Activated T-helper 9 cell treated with anti-CD3 and anti-CD28 coated beads, Interleukin-2, amount 50 U/mL, for 16 hours (primary cell): ENCODE data around the gene EDAR.

ENCODE experiments used
- DNase-seq: peaks from one replicate; pipeline ENCODE4 v3.0.0-alpha.2; 2020; ENCODE audit warnings: low read depth

EDAR gene

GRCh38 chr2:108988796-108989713, at the start of gene EDAR:
Gene EDAR (minus strand): TSS chr2:108989220. CDS start chr2:108931014, 58,206 bp downstream.
- peak; percentile 5 for DNase-seq

DNA sequence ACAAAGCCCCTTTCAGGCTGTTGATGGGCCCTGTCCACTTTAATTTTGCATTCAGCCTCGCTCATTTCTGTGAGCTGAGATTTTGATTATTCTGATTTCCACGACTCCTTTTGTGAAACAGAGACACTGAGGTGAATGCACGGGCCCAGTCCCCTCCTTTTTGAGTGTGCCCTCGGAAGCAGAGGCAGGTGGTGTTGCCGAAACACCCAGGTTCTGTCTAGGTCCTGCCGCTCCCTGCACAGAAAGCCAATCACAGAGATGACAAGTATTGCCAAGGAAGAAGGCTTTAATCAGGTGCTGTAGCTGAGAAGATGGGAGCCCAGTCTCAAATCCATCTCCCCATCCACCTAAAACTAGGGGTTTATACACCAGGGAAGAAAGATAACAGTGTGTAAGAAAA, 44.2 kb upstream of the EDAR start:
- no peak for DNase-seq

DNA sequence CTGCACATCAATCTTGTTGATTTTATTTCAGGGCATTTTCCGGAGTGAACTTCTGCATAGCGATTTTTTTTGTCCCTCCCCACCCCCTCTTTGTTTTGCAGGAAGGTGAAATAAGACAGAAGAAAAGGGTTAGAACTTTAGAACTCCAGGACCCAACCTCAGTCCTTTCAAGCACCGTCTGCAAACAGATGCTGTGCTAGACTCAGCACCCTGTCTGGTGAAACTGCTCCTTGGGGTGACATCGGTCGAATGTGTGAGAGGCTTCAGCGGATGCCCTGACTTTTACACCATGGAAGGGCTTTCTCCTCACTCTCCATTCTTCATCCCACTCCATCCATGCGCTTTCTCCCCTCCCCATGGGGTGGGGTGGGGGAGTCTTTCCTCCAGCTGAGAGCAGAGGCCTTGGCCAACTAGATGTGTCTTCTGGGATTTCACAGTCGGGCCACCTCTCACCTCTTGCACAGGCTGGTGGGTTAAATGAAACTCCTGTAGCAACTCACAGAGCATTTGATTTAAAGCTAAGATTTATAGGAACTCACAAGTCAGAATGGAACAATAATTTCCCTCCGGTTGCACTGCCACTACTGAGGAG, 43.3 kb upstream of the EDAR start:
- DNase-seq = no peak

DNA sequence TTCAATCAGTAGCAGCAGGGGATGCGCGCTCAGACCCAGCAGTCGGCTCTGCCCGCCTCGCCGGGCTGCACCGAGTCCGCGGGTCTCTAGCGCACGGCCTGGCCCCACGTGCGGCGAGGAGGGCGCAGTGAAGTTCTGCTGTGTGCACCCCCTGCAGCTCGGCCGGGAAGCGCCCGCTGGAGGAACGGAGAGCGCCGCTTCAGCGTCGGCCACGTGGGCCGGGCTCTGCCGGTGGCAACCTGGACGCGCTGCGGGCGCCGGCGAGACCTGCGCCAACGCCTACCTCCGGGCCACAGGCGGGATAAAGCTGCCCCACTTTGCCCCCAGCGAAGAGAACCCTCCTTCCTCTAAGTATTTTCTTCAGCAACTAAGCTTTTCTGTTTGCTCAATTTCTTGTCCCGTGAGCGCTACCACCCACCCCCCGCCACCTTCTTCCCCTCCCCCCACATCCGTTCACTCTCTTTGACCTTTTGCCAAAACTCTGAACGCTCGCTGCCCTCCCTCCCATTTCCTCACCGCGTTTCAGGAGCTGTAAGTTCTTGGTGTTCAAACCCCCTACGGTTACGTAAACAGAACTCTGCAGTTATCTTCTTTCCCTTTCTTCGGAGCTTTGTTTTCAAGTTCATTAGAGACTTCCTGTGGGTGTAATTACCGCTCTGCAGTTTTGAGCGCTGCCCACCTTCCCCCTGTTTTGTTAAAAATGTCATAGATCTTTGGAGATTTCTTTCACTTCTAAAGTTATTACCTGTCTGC, 42.6 kb upstream of the EDAR start:
- peak; percentile 30 for DNase-seq

DNA sequence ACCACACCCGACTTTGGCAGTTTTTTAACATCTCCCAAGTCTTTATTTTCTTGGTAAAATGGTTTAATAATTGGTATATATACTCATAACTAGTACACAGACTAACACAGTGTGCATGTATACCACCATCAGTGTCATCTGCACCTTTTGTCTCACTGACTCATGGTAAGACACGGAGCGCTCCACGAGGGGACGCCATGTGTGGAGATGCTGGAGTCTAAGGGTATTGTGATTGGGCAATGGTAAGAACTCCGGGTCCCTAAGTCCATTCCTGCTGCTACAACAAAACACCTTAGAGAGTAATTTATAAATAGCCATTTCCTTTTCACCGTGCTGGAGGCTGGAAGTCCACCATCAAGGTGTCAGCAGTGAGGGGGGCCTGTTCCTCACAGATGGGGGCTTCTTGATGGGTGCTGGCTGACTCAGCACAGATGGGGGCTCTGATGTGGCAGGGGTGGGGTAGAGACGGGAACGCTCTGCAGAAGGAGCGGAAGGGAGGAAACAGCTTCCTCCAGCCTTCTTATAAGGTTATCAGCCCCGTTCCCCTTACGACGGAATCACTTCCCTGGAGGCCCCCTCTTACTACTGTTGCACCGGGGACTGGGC, 42.0 kb upstream of the EDAR start:
- no peak for DNase-seq

DNA sequence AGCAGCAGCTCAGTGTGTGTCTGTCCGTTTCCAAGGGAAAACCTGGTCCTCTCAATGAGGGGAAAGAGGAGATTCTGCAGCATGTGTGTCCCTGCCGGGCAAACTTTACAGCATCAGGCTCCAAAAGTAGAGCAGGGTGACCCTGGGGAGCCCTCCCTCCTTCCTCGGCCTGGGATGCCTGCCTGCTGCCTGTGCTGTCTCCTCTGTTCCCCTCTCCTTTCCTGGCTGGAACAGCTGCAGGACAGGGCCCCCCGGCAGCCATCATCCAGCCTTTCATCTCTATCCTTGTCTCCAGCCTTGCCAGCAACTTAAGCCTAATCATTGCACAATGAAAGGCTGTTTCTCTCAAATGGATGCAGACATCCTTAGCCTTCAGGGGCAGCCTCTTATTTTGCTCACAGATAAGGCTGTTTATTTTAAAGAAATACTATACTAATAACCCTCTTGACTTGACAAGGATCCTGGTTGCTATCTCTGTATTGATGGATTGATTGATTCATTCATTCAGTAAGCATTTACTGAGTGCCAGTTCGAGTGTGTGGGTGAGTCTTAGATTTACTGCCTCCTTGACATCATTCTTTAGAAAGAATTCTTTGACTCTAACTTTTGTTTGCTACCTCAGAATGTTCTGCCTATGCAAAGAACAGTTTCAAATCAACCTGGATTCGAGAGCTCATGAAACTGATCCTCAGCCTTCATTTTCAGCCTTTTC, 40.6 kb upstream of the EDAR start:
- no peak for DNase-seq

- DNase-seq = no peak
Measured at GRCh38 chr2:109028738-109029489, 39.9 kb upstream of the EDAR start.

DNA sequence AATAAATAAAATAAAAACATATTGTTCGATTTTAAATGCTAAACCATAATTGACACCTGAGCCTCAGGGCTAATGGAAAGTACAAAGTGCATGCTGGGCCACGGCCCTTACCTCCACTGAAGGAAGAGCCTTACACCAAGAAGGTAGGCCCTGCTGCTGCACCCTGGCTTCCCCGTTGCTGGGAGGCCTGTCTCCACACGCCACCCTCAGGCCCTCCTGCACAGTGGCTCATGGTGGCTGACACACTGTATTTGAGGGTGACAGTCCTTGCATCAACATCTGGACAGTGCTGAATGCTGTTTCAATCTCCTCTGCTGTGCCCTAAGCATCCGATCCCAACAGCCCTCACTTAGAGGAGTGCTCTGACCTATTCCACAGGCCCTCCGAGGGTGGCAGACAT, 39.3 kb upstream of the EDAR start:
- no peak for DNase-seq

GRCh38 chr2:109027702-109028101, 38.7 kb upstream of the EDAR start:
- DNase-seq = no peak

DNA sequence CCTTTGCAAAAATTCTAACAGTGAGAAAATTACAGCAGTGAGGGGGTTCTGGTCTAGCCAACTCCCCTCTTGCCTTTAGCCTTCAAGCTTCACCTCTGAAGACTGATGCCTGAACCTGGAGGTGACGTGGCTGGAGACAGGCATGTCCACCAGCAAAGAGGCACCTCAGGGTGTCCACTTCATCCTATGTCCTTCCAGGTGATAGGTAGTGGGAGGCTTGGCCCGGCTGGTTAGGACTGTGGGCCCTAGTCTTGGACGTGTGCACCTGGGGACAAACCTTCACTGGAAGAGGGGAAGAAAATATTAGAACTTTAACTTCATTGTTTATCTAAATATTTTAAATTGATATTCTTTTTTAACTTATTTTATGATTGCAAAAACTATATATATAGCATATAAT, 35.5 kb upstream of the EDAR start:
- DNase-seq = no peak

GRCh38 chr2:109021895-109022300, 32.9 kb upstream of the EDAR start:
- no peak for DNase-seq

DNA sequence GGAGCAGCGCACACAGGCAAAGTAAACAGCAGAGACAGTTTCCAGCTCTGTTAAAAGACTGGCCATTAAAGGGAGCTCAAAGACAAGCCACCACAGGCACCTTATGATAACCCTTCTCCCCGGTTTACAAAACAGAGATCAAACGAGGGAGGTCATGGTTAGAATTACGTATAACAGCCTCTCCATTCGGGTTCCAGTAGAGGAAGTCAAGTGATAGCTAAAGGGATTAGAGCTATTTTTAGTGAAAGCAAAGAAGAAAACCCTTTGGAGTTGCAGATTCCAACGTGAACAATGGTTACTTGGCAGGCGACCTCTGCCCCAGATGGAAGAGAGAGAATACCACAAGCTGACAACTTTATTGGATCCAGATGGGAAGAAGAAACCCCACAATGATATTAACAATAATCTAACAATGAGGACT, 31.2 kb upstream of the EDAR start:
- no peak for DNase-seq

- no peak for DNase-seq
Measured at GRCh38 chr2:109018452-109018851, 29.4 kb upstream of the EDAR start.

- DNase-seq = no peak
Measured at GRCh38 chr2:109017017-109017416, 28.0 kb upstream of the EDAR start.

DNA sequence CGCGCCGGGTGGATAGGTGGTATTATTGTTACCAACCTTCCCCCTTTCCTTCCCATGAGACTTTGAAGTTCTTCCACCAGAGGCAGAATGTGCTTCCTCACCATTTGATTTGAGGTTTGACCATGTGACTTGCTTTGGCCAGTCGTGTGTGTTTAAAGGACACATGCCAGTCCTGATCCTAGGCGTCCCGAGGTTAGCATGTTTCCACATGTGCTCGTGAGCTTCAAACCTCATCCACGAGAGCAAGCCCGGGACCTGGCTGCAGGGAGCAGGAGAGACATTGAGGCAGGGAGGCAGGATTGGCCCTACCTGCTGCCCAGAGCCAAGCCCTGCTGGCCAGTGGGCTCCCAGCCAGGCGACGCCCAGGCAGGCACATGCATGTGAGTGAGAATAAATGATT, 27.4 kb upstream of the EDAR start:
- DNase-seq = no peak

DNA sequence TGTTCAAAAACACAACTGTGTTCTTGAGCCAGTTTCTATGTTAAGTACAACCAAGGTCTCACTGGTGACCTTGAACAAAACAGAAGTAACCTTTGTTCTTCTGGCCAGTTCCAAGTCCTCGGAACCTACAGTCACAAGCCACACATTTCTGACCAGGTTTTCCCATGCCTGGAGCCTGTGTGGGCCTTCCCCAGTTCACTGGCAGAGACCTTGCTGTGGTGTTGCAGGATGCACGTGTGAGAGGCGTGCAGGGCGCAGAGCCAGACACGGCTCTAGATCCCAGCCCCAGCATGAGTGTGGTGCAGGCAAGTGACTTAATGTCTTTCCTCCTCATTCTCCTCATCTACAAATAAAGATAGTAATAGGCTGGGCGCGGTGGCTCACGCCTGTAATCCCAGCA, 25.5 kb upstream of the EDAR start:
- DNase-seq = no peak

GRCh38 chr2:109013051-109013450, 24.0 kb upstream of the EDAR start:
- DNase-seq = no peak

DNA sequence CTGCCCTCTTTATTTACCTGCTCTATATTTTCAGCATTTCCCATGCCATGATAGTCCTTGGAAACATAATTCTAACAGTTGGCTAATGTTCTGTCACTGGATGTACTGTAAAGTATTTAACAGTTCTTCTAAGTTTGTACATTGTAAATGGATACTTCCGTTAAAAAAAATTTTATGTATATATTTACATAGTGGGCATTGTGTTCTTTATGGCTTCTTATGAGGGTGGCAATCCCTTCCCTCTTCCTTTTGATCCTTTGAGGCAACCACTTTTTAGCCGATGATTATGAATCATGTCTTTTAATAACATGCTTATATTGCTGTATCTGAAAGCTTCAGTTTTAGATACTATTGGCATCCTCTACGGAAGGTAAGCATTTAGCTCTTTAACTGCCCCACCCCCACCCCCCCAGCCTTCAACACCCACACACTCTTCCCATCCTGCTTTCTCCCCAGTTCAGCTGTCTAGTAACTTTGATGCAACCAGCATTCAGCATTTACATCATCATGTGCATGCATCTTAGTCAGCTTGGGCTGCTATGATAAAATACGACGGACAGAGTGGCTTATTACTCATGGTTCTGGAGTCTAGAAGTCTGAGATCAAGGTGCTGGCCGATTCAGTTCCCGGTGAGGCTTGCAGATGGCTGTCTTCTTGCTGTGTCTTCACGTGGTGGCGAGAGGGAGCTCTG, 21.0 kb upstream of the EDAR start:
- no peak for DNase-seq

DNA sequence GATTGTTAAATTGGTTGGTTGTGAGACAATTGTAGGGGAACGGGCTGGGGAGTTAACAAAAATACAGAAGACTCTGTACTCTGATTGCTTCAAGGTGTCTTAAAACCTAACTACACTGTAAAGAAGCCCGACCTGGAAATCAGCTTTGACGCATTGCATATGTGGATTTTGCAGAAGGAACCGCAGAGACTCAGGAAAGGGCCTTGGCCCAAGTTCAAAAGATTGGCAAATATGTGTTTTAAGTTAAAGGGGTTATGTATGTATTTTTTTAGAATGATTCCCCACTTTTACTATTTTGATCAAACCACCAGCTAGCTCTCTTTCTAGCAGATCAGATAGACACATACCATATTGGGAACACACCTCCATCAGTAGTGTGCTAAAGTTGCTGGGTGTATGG, 18.0 kb upstream of the EDAR start:
- DNase-seq = no peak

DNA sequence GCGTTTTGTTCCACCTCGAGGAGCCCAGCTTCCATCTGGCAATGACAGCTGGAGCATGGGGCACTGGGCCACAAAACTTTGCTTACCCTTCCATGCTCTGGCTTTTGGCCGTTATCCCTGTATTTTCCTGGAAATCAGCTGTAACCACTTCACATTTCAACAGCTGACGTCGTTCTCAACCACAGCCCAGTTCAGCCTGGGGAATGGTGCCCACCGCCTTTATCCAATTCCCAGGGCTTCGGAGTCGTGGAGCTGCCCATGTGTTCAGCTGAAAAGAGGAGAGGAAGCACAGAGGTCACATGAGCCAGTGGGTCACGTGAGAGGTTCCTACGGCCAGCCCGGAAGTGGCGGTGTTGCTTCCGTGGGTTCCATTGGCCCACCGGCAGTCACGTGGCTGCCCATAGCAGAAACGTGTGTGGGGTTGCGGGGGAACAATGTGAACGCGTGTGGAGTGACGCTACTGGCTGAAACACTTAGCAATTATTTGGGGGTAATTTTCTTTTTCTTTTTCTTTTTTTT, 16.7 kb upstream of the EDAR start:
- no peak for DNase-seq
